Measurements from ENCODE around the gene ZNF3.

ZNF3 gene

GRCh38 chr7:100081535-100082102, at the start of gene ZNF3:
ZNF3 (minus strand) TSS chr7:100081723; CDS start chr7:100077357, 4,366 bp downstream.
- peak; percentile 100 for DNase-seq

- DNase-seq, result peak; percentile 96
Observed at GRCh38 chr7:100130608-100131453, 49.3 kb upstream of the ZNF3 start.

- DNase-seq, result peak; percentile 94
Observed at GRCh38 chr7:100130220-100130607, 48.7 kb upstream of the ZNF3 start.

- no peak for DNase-seq
Observed at GRCh38 chr7:100128637-100128963, 47.1 kb upstream of the ZNF3 start.

GRCh38 chr7:100127866-100128636, 46.5 kb upstream of the ZNF3 start:
- DNase-seq, result peak; percentile 75

- DNase-seq, result peak; percentile 98
Observed at GRCh38 chr7:100126931-100127865, 45.7 kb upstream of the ZNF3 start, which contains the start of gene MBLAC1. MBLAC1 (plus strand) TSS chr7:100126967; CDS start chr7:100127396, 429 bp downstream.

GRCh38 chr7:100126239-100126930, 44.9 kb upstream of the ZNF3 start:
- DNase-seq, result no peak

GRCh38 chr7:100124301-100125230, 43.0 kb upstream of the ZNF3 start:
- no peak for DNase-seq

- DNase-seq, result no peak
Observed at GRCh38 chr7:100122568-100122967, 41.0 kb upstream of the ZNF3 start.

GRCh38 chr7:100122067-100122466, 40.5 kb upstream of the ZNF3 start:
- peak; percentile 100 for DNase-seq

- DNase-seq, result no peak
Observed at GRCh38 chr7:100120733-100121036, 39.2 kb upstream of the ZNF3 start.

- peak; percentile 79 for DNase-seq
Observed at GRCh38 chr7:100119970-100120732, 38.6 kb upstream of the ZNF3 start.

- peak; percentile 98 for DNase-seq
Observed at GRCh38 chr7:100119072-100119969, 37.8 kb upstream of the ZNF3 start, which contains the start of the genes CNPY4 and TAF6. CNPY4 (plus strand) TSS chr7:100119634; CDS start chr7:100119745, 111 bp downstream. TAF6 (minus strand) TSS chr7:100119358; CDS start chr7:100114209, 5,149 bp downstream.

GRCh38 chr7:100118388-100119071, 37.0 kb upstream of the ZNF3 start:
- no peak for DNase-seq

GRCh38 chr7:100115026-100115425, 33.5 kb upstream of the ZNF3 start:
- no peak for DNase-seq

- DNase-seq, result no peak
Observed at GRCh38 chr7:100111914-100112313, 30.4 kb upstream of the ZNF3 start.

- no peak for DNase-seq
Observed at GRCh38 chr7:100111156-100111555, 29.6 kb upstream of the ZNF3 start.

- DNase-seq, result no peak
Observed at GRCh38 chr7:100109521-100110163, 28.1 kb upstream of the ZNF3 start.
